ENCODE results near the gene TP73. TPM values are rescaled to one million over a fixed set of nuclear protein-coding genes. Genes with fewer than 3 reads are reported as not detected.

TP73 gene
- total RNA-seq, 2 donors from 2014 or later = 0.26 to 13.5 TPM

- Histone ChIP-seq H3K9me3 (no peaks in the 10 kb centered on the region), H3K27me3 (no peaks in the 10 kb centered on the region), H3K36me3 (replicated peaks in 1 of 2; ENCODE audit: insufficient read depth in 1 of 2, low read depth in 2 of 2) (peaks cover 0 to 3% of the 10 kb centered on the region in 2 donors), H3K4me1 (peaks cover 31% of the 10 kb centered on the region), H3K27ac (no peak overlapping the region), H3K4me3 (no peak overlapping the region)
- DNase-seq (no peak), ATAC-seq (no peak)
- intact Hi-C loops (cut with DNase I) = no loop called here
- WGBS, 2 donors = 75 to 80% methylated on average over 14 to 23 of the region's 25 CpGs
- TF ChIP-seq POLR2A (IDR thresholded peaks at IDR 0.05) = no peak
- TF ChIP-seq, protein P1, sequence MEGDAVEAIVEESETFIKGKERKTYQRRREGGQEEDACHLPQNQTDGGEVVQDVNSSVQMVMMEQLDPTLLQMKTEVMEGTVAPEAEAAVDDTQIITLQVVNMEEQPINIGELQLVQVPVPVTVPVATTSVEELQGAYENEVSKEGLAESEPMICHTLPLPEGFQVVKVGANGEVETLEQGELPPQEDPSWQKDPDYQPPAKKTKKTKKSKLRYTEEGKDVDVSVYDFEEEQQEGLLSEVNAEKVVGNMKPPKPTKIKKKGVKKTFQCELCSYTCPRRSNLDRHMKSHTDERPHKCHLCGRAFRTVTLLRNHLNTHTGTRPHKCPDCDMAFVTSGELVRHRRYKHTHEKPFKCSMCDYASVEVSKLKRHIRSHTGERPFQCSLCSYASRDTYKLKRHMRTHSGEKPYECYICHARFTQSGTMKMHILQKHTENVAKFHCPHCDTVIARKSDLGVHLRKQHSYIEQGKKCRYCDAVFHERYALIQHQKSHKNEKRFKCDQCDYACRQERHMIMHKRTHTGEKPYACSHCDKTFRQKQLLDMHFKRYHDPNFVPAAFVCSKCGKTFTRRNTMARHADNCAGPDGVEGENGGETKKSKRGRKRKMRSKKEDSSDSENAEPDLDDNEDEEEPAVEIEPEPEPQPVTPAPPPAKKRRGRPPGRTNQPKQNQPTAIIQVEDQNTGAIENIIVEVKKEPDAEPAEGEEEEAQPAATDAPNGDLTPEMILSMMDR (IDR thresholded peaks at IDR 0.05) = no peak
These were observed 93.5 kb downstream of the TP73 start for GRCh38 chr1:3745590-3746381.

- no peaks in the 10 kb centered on the region for H3K9me3 ChIP-seq
- intact Hi-C loops (cut with DNase I) = no loop called here
- no peak for DNase-seq
These were observed 94.1 kb downstream of the TP73 start for GRCh38 chr1:3746389-3746829.

GRCh38 chr1:3746830-3747521 lies 94.7 kb downstream of the TP73 start:
- peak; percentile 37 to 63 (median 53) for TF ChIP-seq POLR2A (IDR thresholded peaks at IDR 0.05)
- TF ChIP-seq, protein P1 (IDR thresholded peaks at IDR 0.05) = no peak
- 1 to 2% methylated on average over 12 to 60 of the region's 73 CpGs for WGBS, 2 donors
- H3K27ac ChIP-seq = peak overlapping the region in 2 of 4 donors; percentile 50 to 55

More at GRCh38 chr1:3746389-3746829, 94.1 kb downstream of the TP73 start:
- Histone ChIP-seq H3K4me1 (peaks cover 31% of the 10 kb centered on the region), H3K4me3 (peak overlapping the region; percentile 66 to 88), H3K27me3 (no peaks in the 10 kb centered on the region), H3K27ac (peak overlapping the region in 1 of 4 donors; percentile 50), H3K36me3 (replicated peaks in 1 of 2; ENCODE audit: insufficient read depth in 1 of 2, low read depth in 2 of 2) (peaks cover 0 to 3% of the 10 kb centered on the region in 2 donors)
- WGBS, 2 donors = 11% methylated on average over 35 of the region's 35 CpGs; no CpG with 5 or more reads in 1 of the 2 donors
- ATAC-seq = no peak
- TF ChIP-seq, protein P1 (IDR thresholded peaks at IDR 0.05) = no peak
- no peak for TF ChIP-seq POLR2A (IDR thresholded peaks at IDR 0.05)

GRCh38 chr1:3747522-3747848 lies 95.2 kb downstream of the TP73 start:
- Histone ChIP-seq H3K27me3 (no peaks in the 10 kb centered on the region), H3K36me3 (replicated peaks in 1 of 2; ENCODE audit: insufficient read depth in 1 of 2, low read depth in 2 of 2) (no peaks in the 10 kb centered on the region), H3K9me3 (no peaks in the 10 kb centered on the region), H3K4me1 (peaks cover 31% of the 10 kb centered on the region), H3K4me3 (peak overlapping the region in 1 of 2 donors; percentile 88), H3K27ac (peak overlapping the region in 2 of 4 donors; percentile 50 to 55)
- 30 to 32% methylated on average over 6 of the region's 6 CpGs for WGBS, 2 donors
- no peak for TF ChIP-seq POLR2A (IDR thresholded peaks at IDR 0.05)
- TF ChIP-seq, protein P1 (IDR thresholded peaks at IDR 0.05) = no peak
- DNase-seq = no peak
- intact Hi-C loops (cut with DNase I) = no loop called here
- no peak for ATAC-seq

More at GRCh38 chr1:3746830-3747521, 94.7 kb downstream of the TP73 start:
- H3K4me1 ChIP-seq = peaks cover 31% of the 10 kb centered on the region
- peak overlapping the region; percentile 66 to 88 for H3K4me3 ChIP-seq
- DNase-seq (peak; percentile 92 to 96 (median 93)), ATAC-seq (peak; percentile 98)
- intact Hi-C loops (cut with DNase I) = no loop called here
- no peaks in the 10 kb centered on the region for H3K9me3 ChIP-seq
- peaks cover 0 to 3% of the 10 kb centered on the region in 2 donors for H3K36me3 ChIP-seq (replicated peaks in 1 of 2; ENCODE audit: insufficient read depth in 1 of 2, low read depth in 2 of 2)
- no peaks in the 10 kb centered on the region for H3K27me3 ChIP-seq
